ENCODE results near the gene MARCHF6.

Gene MARCHF6

GRCh38 chr5:10400831-10401230 is 47.3 kb downstream of the MARCHF6 start:
- no peak for TF ChIP-seq CTCF (IDR thresholded peaks at IDR 0.05; ENCODE audit: low read depth, low read length, missing control alignments)
- DNase-seq (ENCODE audit: extremely low read depth, low read depth): no peak

GRCh38 chr5:10401498-10401897 is 48.0 kb downstream of the MARCHF6 start:
- H3K4me3 ChIP-seq (replicated peaks; ENCODE audit: low read depth, low read length): no peak overlapping the region
- no peak for TF ChIP-seq CTCF (IDR thresholded peaks at IDR 0.05; ENCODE audit: low read depth, low read length, missing control alignments)
- no peak for DNase-seq (ENCODE audit: extremely low read depth, low read depth)

More at GRCh38 chr5:10400831-10401230, 47.3 kb downstream of the MARCHF6 start:
- no peak overlapping the region for H3K4me3 ChIP-seq (replicated peaks; ENCODE audit: low read depth, low read length)
